ENCODE results near the gene MYH16.

- TF ChIP-seq CTCF (IDR thresholded peaks at IDR 0.05) = no peak
- no peak for TF ChIP-seq POLR2A (IDR thresholded peaks at IDR 0.05)
- TF ChIP-seq EP300 (IDR thresholded peaks at IDR 0.05) = no peak
These were observed 68.0 kb downstream of the MYH16 start for GRCh38 chr7:99340659-99341058.
